ENCODE data around the gene COL25A1. TPM values are rescaled to one million over a fixed set of nuclear protein-coding genes. Genes with fewer than 3 reads are reported as not detected.

The COL25A1 gene
- total RNA-seq, 1 experiment from 2014 or later: not detected

- H3K9me2 ChIP-seq (ENCODE audit: insufficient read depth): no peaks in the 10 kb centered on the region
- ATAC-seq (no peak), DNase-seq (ENCODE audit: low read depth, low spot score) (no peak)
- H3K4me1 ChIP-seq (ENCODE audit: control insufficient read depth in 1 of 2, insufficient read depth in 2 of 2, low read length in 2 of 2): no peaks in the 10 kb centered on the region
- H3K36me3 ChIP-seq (ENCODE audit: control insufficient read depth in 1 of 2, insufficient read depth in 2 of 2, low read length in 2 of 2): no peaks in the 10 kb centered on the region
- no peak overlapping the region for H3K27ac ChIP-seq (ENCODE audit: low read depth, low read length)
- BruUV-seq (replicated peaks): no TSS peak
- no peaks in the 10 kb centered on the region for H4K20me1 ChIP-seq (ENCODE audit: insufficient read depth)
- no peak overlapping the region for H3K4me3 ChIP-seq (replicated peaks in 1 of 2; ENCODE audit: low read depth in 1 of 2, low read length in 2 of 2)
- no peaks in the 10 kb centered on the region for H3K9me3 ChIP-seq (ENCODE audit: control insufficient read depth in 1 of 2, insufficient read depth in 1 of 2, low read depth in 1 of 2, low read length in 2 of 2)
- no peak overlapping the region for H3K4me2 ChIP-seq (ENCODE audit: low read length)
- no peak overlapping the region for H2AFZ ChIP-seq (ENCODE audit: low read depth, low read length, poor library complexity, severe bottlenecking)
- H3K9ac ChIP-seq (ENCODE audit: low read length): no peak overlapping the region
- TF ChIP-seq ELF1 (IDR thresholded peaks at IDR 0.05; ENCODE audit: borderline replicate concordance, low read depth) (no peak), CTCF (IDR thresholded peaks at IDR 0.05 in 2 of 3, conservative IDR thresholded peaks at IDR 0.05 in 1 of 3; ENCODE audit: borderline replicate concordance in 1 of 3, insufficient read depth in 1 of 3, low read depth in 2 of 3, low read length in 2 of 3) (no peak), MAX (IDR thresholded peaks at IDR 0.05) (no peak), EZH2 (IDR thresholded peaks at IDR 0.05) (no peak), EZH2phosphoT487 (IDR thresholded peaks at IDR 0.05; ENCODE audit: borderline replicate concordance) (no peak), RAD21 (IDR thresholded peaks at IDR 0.05; ENCODE audit: low read depth) (no peak), FOSL1 (IDR thresholded peaks at IDR 0.05; ENCODE audit: low read depth) (no peak)
- CTCF ChIA-PET: no interaction called here
- RAD21 ChIA-PET (ENCODE audit: low non-redundant PET in 1 of 2, low total read pairs in 2 of 2, uncharacterized antibody in 2 of 2, unreplicated experiment in 2 of 2): no interaction called here
- no peaks in the 10 kb centered on the region for H3K79me2 ChIP-seq (ENCODE audit: insufficient read depth, low read length)
- peaks cover 14% of the 10 kb centered on the region for H3K27me3 ChIP-seq (ENCODE audit: insufficient read depth, low read length)
- intact Hi-C loops (cut with micrococcal nuclease): no loop called here
- POLR2A ChIA-PET: no interaction called here
Observed at GRCh38 chr4:108840426-108840975, 462.0 kb downstream of the COL25A1 start.

GRCh38 chr4:108839333-108839732 lies 463.1 kb downstream of the COL25A1 start:
- Histone ChIP-seq H3K4me2 (ENCODE audit: low read length) (no peak overlapping the region), H3K4me1 (ENCODE audit: control insufficient read depth in 1 of 2, insufficient read depth in 2 of 2, low read length in 2 of 2) (no peaks in the 10 kb centered on the region), H4K20me1 (ENCODE audit: insufficient read depth) (no peaks in the 10 kb centered on the region), H2AFZ (ENCODE audit: low read depth, low read length, poor library complexity, severe bottlenecking) (no peak overlapping the region), H3K4me3 (replicated peaks in 1 of 2; ENCODE audit: low read depth in 1 of 2, low read length in 2 of 2) (no peak overlapping the region), H3K9me3 (ENCODE audit: control insufficient read depth in 1 of 2, insufficient read depth in 1 of 2, low read depth in 1 of 2, low read length in 2 of 2) (no peaks in the 10 kb centered on the region), H3K9ac (ENCODE audit: low read length) (no peak overlapping the region), H3K79me2 (ENCODE audit: insufficient read depth, low read length) (no peaks in the 10 kb centered on the region), H3K27ac (ENCODE audit: low read depth, low read length) (no peak overlapping the region), H3K36me3 (ENCODE audit: control insufficient read depth in 1 of 2, insufficient read depth in 2 of 2, low read length in 2 of 2) (no peaks in the 10 kb centered on the region), H3K27me3 (ENCODE audit: insufficient read depth, low read length) (peaks cover 7% of the 10 kb centered on the region; the same call in 1 of the 2 replicates), H3K9me2 (ENCODE audit: insufficient read depth) (no peaks in the 10 kb centered on the region)
- ChIA-PET POLR2A (no interaction called here), RAD21 (ENCODE audit: low non-redundant PET in 1 of 2, low total read pairs in 2 of 2, uncharacterized antibody in 2 of 2, unreplicated experiment in 2 of 2) (no interaction called here), CTCF (no interaction called here)
- intact Hi-C loops (cut with micrococcal nuclease): no loop called here
- no peak for DNase-seq (ENCODE audit: low read depth, low spot score)
- ATAC-seq: no peak
- BruUV-seq (replicated peaks): no TSS peak
- TF ChIP-seq ZNF274 (IDR thresholded peaks at IDR 0.05; ENCODE audit: low read depth, low read length): no peak
- TF ChIP-seq POLR2AphosphoS5 (IDR thresholded peaks at IDR 0.05; ENCODE audit: low read depth, low read length): no peak
- no peak for TF ChIP-seq FOSL1 (IDR thresholded peaks at IDR 0.05; ENCODE audit: low read depth)
- no peak for TF ChIP-seq POLR2A (IDR thresholded peaks at IDR 0.05; ENCODE audit: borderline replicate concordance, extremely low read depth, insufficient read depth, insufficient read length)
- no peak for TF ChIP-seq EZH2 (IDR thresholded peaks at IDR 0.05)
- TF ChIP-seq MAX (IDR thresholded peaks at IDR 0.05): no peak
- no peak for TF ChIP-seq SP1 (IDR thresholded peaks at IDR 0.05; ENCODE audit: low read depth)
- no peak for TF ChIP-seq ATF3 (IDR thresholded peaks at IDR 0.05)
- TF ChIP-seq CTCF (IDR thresholded peaks at IDR 0.05 in 2 of 3, conservative IDR thresholded peaks at IDR 0.05 in 1 of 3; ENCODE audit: borderline replicate concordance in 1 of 3, insufficient read depth in 1 of 3, low read depth in 2 of 3, low read length in 2 of 3): no peak
- TF ChIP-seq SRF (IDR thresholded peaks at IDR 0.05; ENCODE audit: low read depth): no peak
- TF ChIP-seq CBX3 (IDR thresholded peaks at IDR 0.05; ENCODE audit: low read depth): no peak
- no peak for TF ChIP-seq CEBPB (IDR thresholded peaks at IDR 0.05; ENCODE audit: low read depth)
- TF ChIP-seq RAD21 (IDR thresholded peaks at IDR 0.05; ENCODE audit: low read depth): no peak
